ENCODE data around the gene VPS11. TPM values are rescaled to one million over a fixed set of nuclear protein-coding genes. Genes with fewer than 3 reads are reported as not detected.

VPS11 gene
- total and polyA plus RNA-seq, 10 of the 15 experiments (the other 5 are each of a cell fraction or from before 2014, with no cell fraction given): 15.8 to 26.4 (median 24.5) TPM

- WGBS (ENCODE audit: insufficient coverage, insufficient replicate concordance, low lambda C conversion rate, missing lambda C conversion rate): 83% methylated on average over 3 of the region's 3 CpGs
- peaks cover 6 to 20% of the 10 kb centered on the region in 2 experiments for H3K36me3 ChIP-seq (ENCODE audit: control insufficient read depth in 2 of 2, insufficient read depth in 2 of 2, low read length in 1 of 2)
- no peak overlapping the region for H3K9ac ChIP-seq (ENCODE audit: control insufficient read depth, insufficient read depth, low read length)
- H3K79me2 ChIP-seq (ENCODE audit: control insufficient read depth, insufficient read depth, low read length): no peaks in the 10 kb centered on the region
- SMC1A ChIA-PET (ENCODE audit: uncharacterized antibody, unreplicated experiment): no interaction called here
- no peaks in the 10 kb centered on the region for H3K9me3 ChIP-seq (replicated peaks; ENCODE audit: control insufficient read depth, insufficient read depth, low read length)
- intact Hi-C loops (cut with micrococcal nuclease; ENCODE audit: unreplicated experiment): no loop called here
- no peak overlapping the region for H3K27ac ChIP-seq (ENCODE audit: control insufficient read depth, insufficient read depth)
- FAIRE-seq: no peak
- in situ Hi-C loops (cut with MboI): no loop called here
- RAD21 ChIA-PET (ENCODE audit: unreplicated experiment): no interaction called here
- no TSS peak for BruUV-seq (replicated peaks)
- no peak overlapping the region for H3K4me3 ChIP-seq
- ATAC-seq: no peak
- POLR2A ChIA-PET: no interaction called here
- no peaks in the 10 kb centered on the region for H3K27me3 ChIP-seq (replicated peaks in 1 of 2; ENCODE audit: control insufficient read depth in 2 of 2, insufficient read depth in 2 of 2, low read length in 1 of 2)
- H3K4me1 ChIP-seq (ENCODE audit: control insufficient read depth, insufficient read depth, low read length): no peaks in the 10 kb centered on the region
- no peak overlapping the region for H2AFZ ChIP-seq (ENCODE audit: control insufficient read depth, low read depth, low read length)
- CTCF ChIA-PET: no interaction called here
- DNase-seq (ENCODE audit: low read depth, low spot score): no peak
- H4K20me1 ChIP-seq (ENCODE audit: control insufficient read depth, insufficient read depth): no peaks in the 10 kb centered on the region
- H3K4me2 ChIP-seq (ENCODE audit: control insufficient read depth, insufficient read depth): no peak overlapping the region
- TF ChIP-seq, protein P1, sequence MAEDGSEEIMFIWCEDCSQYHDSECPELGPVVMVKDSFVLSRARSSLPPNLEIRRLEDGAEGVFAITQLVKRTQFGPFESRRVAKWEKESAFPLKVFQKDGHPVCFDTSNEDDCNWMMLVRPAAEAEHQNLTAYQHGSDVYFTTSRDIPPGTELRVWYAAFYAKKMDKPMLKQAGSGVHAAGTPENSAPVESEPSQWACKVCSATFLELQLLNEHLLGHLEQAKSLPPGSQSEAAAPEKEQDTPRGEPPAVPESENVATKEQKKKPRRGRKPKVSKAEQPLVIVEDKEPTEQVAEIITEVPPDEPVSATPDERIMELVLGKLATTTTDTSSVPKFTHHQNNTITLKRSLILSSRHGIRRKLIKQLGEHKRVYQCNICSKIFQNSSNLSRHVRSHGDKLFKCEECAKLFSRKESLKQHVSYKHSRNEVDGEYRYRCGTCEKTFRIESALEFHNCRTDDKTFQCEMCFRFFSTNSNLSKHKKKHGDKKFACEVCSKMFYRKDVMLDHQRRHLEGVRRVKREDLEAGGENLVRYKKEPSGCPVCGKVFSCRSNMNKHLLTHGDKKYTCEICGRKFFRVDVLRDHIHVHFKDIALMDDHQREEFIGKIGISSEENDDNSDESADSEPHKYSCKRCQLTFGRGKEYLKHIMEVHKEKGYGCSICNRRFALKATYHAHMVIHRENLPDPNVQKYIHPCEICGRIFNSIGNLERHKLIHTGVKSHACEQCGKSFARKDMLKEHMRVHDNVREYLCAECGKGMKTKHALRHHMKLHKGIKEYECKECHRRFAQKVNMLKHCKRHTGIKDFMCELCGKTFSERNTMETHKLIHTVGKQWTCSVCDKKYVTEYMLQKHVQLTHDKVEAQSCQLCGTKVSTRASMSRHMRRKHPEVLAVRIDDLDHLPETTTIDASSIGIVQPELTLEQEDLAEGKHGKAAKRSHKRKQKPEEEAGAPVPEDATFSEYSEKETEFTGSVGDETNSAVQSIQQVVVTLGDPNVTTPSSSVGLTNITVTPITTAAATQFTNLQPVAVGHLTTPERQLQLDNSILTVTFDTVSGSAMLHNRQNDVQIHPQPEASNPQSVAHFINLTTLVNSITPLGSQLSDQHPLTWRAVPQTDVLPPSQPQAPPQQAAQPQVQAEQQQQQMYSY (CRISPR knock-in tag; IDR thresholded peaks at IDR 0.05): no peak
- TF ChIP-seq SREBF2 (IDR thresholded peaks at IDR 0.05; ENCODE audit: low read length) (no peak), FOS (IDR thresholded peaks at IDR 0.05; ENCODE audit: borderline replicate concordance, extremely low read depth, insufficient read length) (no peak), POLR2AphosphoS2 (IDR thresholded peaks at IDR 0.05; ENCODE audit: low read depth, low read length) (no peak)
Observed at GRCh38 chr11:119130662-119131061, 63.0 kb downstream of the VPS11 start.

Small RNA genes within 50 kb of the gene (microRNA-seq; reads per million reads assigned to microRNA genes)
- not detected for gene MIR3656

Other genes starting within 250 kb of the VPS11 start
Only the 7 nearest of the 18 such genes appear.
- 886 and 1,063 TPM in 2 replicates for gene RPS25, start 49.5 kb upstream of the VPS11 start, total RNA-seq (2014; rRNA removed)
- 3,203 and 3,262 TPM in 2 replicates for gene RPS25, start 49.5 kb upstream of the VPS11 start, total RNA-seq (2014; rRNA removed; fragmentation: Illumina TruSeq; extraction: Trizol)
- gene RPS25, start 49.5 kb upstream of the VPS11 start, total RNA-seq (2021): 1,627 and 1,676 TPM in 2 replicates
- gene RPS25, start 49.5 kb upstream of the VPS11 start, polyA plus RNA-seq (2011; rRNA removed): 1,188 and 1,624 TPM in 2 replicates
- 3,746 and 5,671 TPM in 2 replicates for gene RPS25, start 49.5 kb upstream of the VPS11 start, polyA plus RNA-seq (2014; fragmentation: Illumina TruSeq; extraction: Trizol)
- 1,000 to 10,000 TPM; 3,292 to 3,419 TPM for gene RPS25, start 49.5 kb upstream of the VPS11 start, polyA plus RNA-seq (2014; fragmentation: Nextera tagmentation; extraction: Ambion mirVana)
- 1,401 and 2,108 TPM in 2 replicates for gene RPS25, start 49.5 kb upstream of the VPS11 start, polyA plus RNA-seq (2014; rRNA removed)
- 1,000 to 10,000 TPM; 2,959 to 3,172 TPM for gene RPS25, start 49.5 kb upstream of the VPS11 start, polyA plus RNA-seq (2016; fragmentation: Nextera tagmentation; extraction: Ambion mirVana)
- 76.5 and 87.1 TPM in 2 replicates for gene TRAPPC4, start 49.1 kb upstream of the VPS11 start, total RNA-seq (2014; rRNA removed)
- 66.1 and 69.1 TPM in 2 replicates for gene TRAPPC4, start 49.1 kb upstream of the VPS11 start, total RNA-seq (2014; rRNA removed; fragmentation: Illumina TruSeq; extraction: Trizol)
- 62.7 and 62.8 TPM in 2 replicates for gene TRAPPC4, start 49.1 kb upstream of the VPS11 start, total RNA-seq (2021)
- 94.2 and 105 TPM in 2 replicates for gene TRAPPC4, start 49.1 kb upstream of the VPS11 start, polyA plus RNA-seq (2011; rRNA removed)
- gene TRAPPC4, start 49.1 kb upstream of the VPS11 start, polyA plus RNA-seq (2014; fragmentation: Illumina TruSeq; extraction: Trizol): 56.7 and 61.6 TPM in 2 replicates
- 100 to 1,000 TPM; 205 to 231 TPM for gene TRAPPC4, start 49.1 kb upstream of the VPS11 start, polyA plus RNA-seq (2014; fragmentation: Nextera tagmentation; extraction: Ambion mirVana)
- 91.5 and 92.7 TPM in 2 replicates for gene TRAPPC4, start 49.1 kb upstream of the VPS11 start, polyA plus RNA-seq (2014; rRNA removed)
- gene TRAPPC4, start 49.1 kb upstream of the VPS11 start, polyA plus RNA-seq (2016; fragmentation: Nextera tagmentation; extraction: Ambion mirVana): 100 to 1,000 TPM; 188 to 196 TPM
- 15.5 and 17.1 TPM in 2 replicates for gene SLC37A4, start 36.9 kb upstream of the VPS11 start, total RNA-seq (2014; rRNA removed)
- 11.5 and 11.6 TPM in 2 replicates for gene SLC37A4, start 36.9 kb upstream of the VPS11 start, total RNA-seq (2014; rRNA removed; fragmentation: Illumina TruSeq; extraction: Trizol)
- gene SLC37A4, start 36.9 kb upstream of the VPS11 start, total RNA-seq (2021): 19.2 and 20.6 TPM in 2 replicates
- gene SLC37A4, start 36.9 kb upstream of the VPS11 start, polyA plus RNA-seq (2011; rRNA removed): 22.0 and 29.7 TPM in 2 replicates
- 16.4 and 20.1 TPM in 2 replicates for gene SLC37A4, start 36.9 kb upstream of the VPS11 start, polyA plus RNA-seq (2014; fragmentation: Illumina TruSeq; extraction: Trizol)
- 10 to 100 TPM; 11.9 to 12.1 TPM for gene SLC37A4, start 36.9 kb upstream of the VPS11 start, polyA plus RNA-seq (2014; fragmentation: Nextera tagmentation; extraction: Ambion mirVana)
- gene SLC37A4, start 36.9 kb upstream of the VPS11 start, polyA plus RNA-seq (2014; rRNA removed): 25.3 and 25.8 TPM in 2 replicates
- gene SLC37A4, start 36.9 kb upstream of the VPS11 start, polyA plus RNA-seq (2016; fragmentation: Nextera tagmentation; extraction: Ambion mirVana): 10 to 100 TPM; 24.2 to 27.8 TPM
- gene HYOU1, start 10.6 kb upstream of the VPS11 start, total RNA-seq (2014; rRNA removed): 90.7 and 94.9 TPM in 2 replicates
- 80.8 and 91.5 TPM in 2 replicates for gene HYOU1, start 10.6 kb upstream of the VPS11 start, total RNA-seq (2014; rRNA removed; fragmentation: Illumina TruSeq; extraction: Trizol)
- gene HYOU1, start 10.6 kb upstream of the VPS11 start, total RNA-seq (2021): 133 and 156 TPM in 2 replicates
- 74.8 and 119 TPM in 2 replicates for gene HYOU1, start 10.6 kb upstream of the VPS11 start, polyA plus RNA-seq (2011; rRNA removed)
- 93.2 and 121 TPM in 2 replicates for gene HYOU1, start 10.6 kb upstream of the VPS11 start, polyA plus RNA-seq (2014; fragmentation: Illumina TruSeq; extraction: Trizol)
- gene HYOU1, start 10.6 kb upstream of the VPS11 start, polyA plus RNA-seq (2014; fragmentation: Nextera tagmentation; extraction: Ambion mirVana): 10 to 100 TPM; 15.4 to 46.3 TPM
- 99.4 and 116 TPM in 2 replicates for gene HYOU1, start 10.6 kb upstream of the VPS11 start, polyA plus RNA-seq (2014; rRNA removed)
- gene HYOU1, start 10.6 kb upstream of the VPS11 start, polyA plus RNA-seq (2016; fragmentation: Nextera tagmentation; extraction: Ambion mirVana): 100 to 1,000 TPM; 154 to 157 TPM
- gene HMBS, start 17.1 kb downstream of the VPS11 start, total RNA-seq (2014; rRNA removed): 15.8 and 20.8 TPM in 2 replicates
- 20.3 and 21.2 TPM in 2 replicates for gene HMBS, start 17.1 kb downstream of the VPS11 start, total RNA-seq (2014; rRNA removed; fragmentation: Illumina TruSeq; extraction: Trizol)
- 50.6 and 53.0 TPM in 2 replicates for gene HMBS, start 17.1 kb downstream of the VPS11 start, total RNA-seq (2021)
- 39.6 and 52.0 TPM in 2 replicates for gene HMBS, start 17.1 kb downstream of the VPS11 start, polyA plus RNA-seq (2011; rRNA removed)
- 39.3 and 47.4 TPM in 2 replicates for gene HMBS, start 17.1 kb downstream of the VPS11 start, polyA plus RNA-seq (2014; fragmentation: Illumina TruSeq; extraction: Trizol)
- gene HMBS, start 17.1 kb downstream of the VPS11 start, polyA plus RNA-seq (2014; fragmentation: Nextera tagmentation; extraction: Ambion mirVana): 10 to 100 TPM; 17.7 to 27.6 TPM
- 54.5 and 63.0 TPM in 2 replicates for gene HMBS, start 17.1 kb downstream of the VPS11 start, polyA plus RNA-seq (2014; rRNA removed)
- gene HMBS, start 17.1 kb downstream of the VPS11 start, polyA plus RNA-seq (2016; fragmentation: Nextera tagmentation; extraction: Ambion mirVana): 10 to 100 TPM; 92.4 to 96.7 TPM
- 34.8 and 38.3 TPM in 2 replicates for gene DPAGT1, start 34.0 kb downstream of the VPS11 start, total RNA-seq (2014; rRNA removed)
- gene DPAGT1, start 34.0 kb downstream of the VPS11 start, total RNA-seq (2014; rRNA removed; fragmentation: Illumina TruSeq; extraction: Trizol): 16.9 and 20.5 TPM in 2 replicates
- 46.6 and 54.8 TPM in 2 replicates for gene DPAGT1, start 34.0 kb downstream of the VPS11 start, total RNA-seq (2021)
- 36.2 and 65.5 TPM in 2 replicates for gene DPAGT1, start 34.0 kb downstream of the VPS11 start, polyA plus RNA-seq (2011; rRNA removed)
- gene DPAGT1, start 34.0 kb downstream of the VPS11 start, polyA plus RNA-seq (2014; fragmentation: Illumina TruSeq; extraction: Trizol): 53.7 and 54.1 TPM in 2 replicates
- 10 to 100 TPM; 33.0 to 47.8 TPM for gene DPAGT1, start 34.0 kb downstream of the VPS11 start, polyA plus RNA-seq (2014; fragmentation: Nextera tagmentation; extraction: Ambion mirVana)
- gene DPAGT1, start 34.0 kb downstream of the VPS11 start, polyA plus RNA-seq (2014; rRNA removed): 48.9 and 57.6 TPM in 2 replicates
- 10 to 100 TPM; 93.1 to 95.6 TPM for gene DPAGT1, start 34.0 kb downstream of the VPS11 start, polyA plus RNA-seq (2016; fragmentation: Nextera tagmentation; extraction: Ambion mirVana)
- gene C2CD2L, start 39.5 kb downstream of the VPS11 start, total RNA-seq (2014; rRNA removed): 4.7 and 4.9 TPM in 2 replicates
- gene C2CD2L, start 39.5 kb downstream of the VPS11 start, total RNA-seq (2014; rRNA removed; fragmentation: Illumina TruSeq; extraction: Trizol): 3.9 and 4.8 TPM in 2 replicates
- 9.6 and 11.0 TPM in 2 replicates for gene C2CD2L, start 39.5 kb downstream of the VPS11 start, total RNA-seq (2021)
- 2.9 and 5.2 TPM in 2 replicates for gene C2CD2L, start 39.5 kb downstream of the VPS11 start, polyA plus RNA-seq (2011; rRNA removed)
- 2.7 and 7.3 TPM in 2 replicates for gene C2CD2L, start 39.5 kb downstream of the VPS11 start, polyA plus RNA-seq (2014; fragmentation: Illumina TruSeq; extraction: Trizol)
- under 1 TPM; 0.21 to 0.42 TPM for gene C2CD2L, start 39.5 kb downstream of the VPS11 start, polyA plus RNA-seq (2014; fragmentation: Nextera tagmentation; extraction: Ambion mirVana)
- 7.4 and 10.5 TPM in 2 replicates for gene C2CD2L, start 39.5 kb downstream of the VPS11 start, polyA plus RNA-seq (2014; rRNA removed)
- gene C2CD2L, start 39.5 kb downstream of the VPS11 start, polyA plus RNA-seq (2016; fragmentation: Nextera tagmentation; extraction: Ambion mirVana): 1 to 10 TPM; 3.1 to 5.5 TPM

All from GM12878 (cell line).